A673 (cell line): ENCODE results near the gene ETFB. TPM values are rescaled to one million over a fixed set of nuclear protein-coding genes. Genes with fewer than 3 reads are reported as not detected.

Experiments used
- BruUV-seq: library from RNA; stranded (reverse); fragments of 400-500 nt; replicated peaks from 2 replicates; lab custom pipeline; 2021; lab: Mats Ljungman, UMichigan
- CTCF ChIA-PET: fragments of 300-600 bp; sonication (Branson Sonifier 250); formaldehyde crosslinking; loops from one replicate; lab custom pipeline; 2022; ENCODE audit warnings: antibody characterized with exemption; lab: Charles Lee
- POLR2A ChIA-PET: fragments of 300-600 bp; sonication (Branson Sonifier 250); formaldehyde crosslinking; loops from one replicate; lab custom pipeline; 2022; ENCODE audit warnings: antibody characterized with exemption; ENCODE audit not compliant: low non-redundant PET; lab: Charles Lee
- DNase-seq: peaks from one replicate; pipeline ENCODE4 v3.0.0-alpha.2; 2015; ENCODE audit warnings: low spot score
- H3K27ac ChIP-seq: fragments of 200-600 bp; sonication (generic); 2 replicates; pipeline ENCODE4 v1.5.1; 2016; ENCODE audit warnings: mixed run types, low read depth, mild to moderate bottlenecking, mixed read lengths, antibody characterized with exemption, low read length; ENCODE audit not compliant: poor library complexity, severe bottlenecking
- H3K27me3 ChIP-seq: fragments of 200-600 bp; sonication (generic); replicated peaks from 2 replicates; pipeline ENCODE4 v1.6.1; 2017; ENCODE audit warnings: mixed run types, low read depth, mild to moderate bottlenecking, mixed read lengths, antibody characterized with exemption, low read length; ENCODE audit not compliant: insufficient read depth, poor library complexity
- H3K36me3 ChIP-seq: fragments of 200-600 bp; sonication (generic); 2 replicates; pipeline ENCODE4 v1.6.1; 2016; ENCODE audit warnings: mixed run types, mild to moderate bottlenecking, mixed read lengths, antibody characterized with exemption, low read length; ENCODE audit not compliant: insufficient read depth, poor library complexity, severe bottlenecking
- H3K4me1 ChIP-seq: fragments of 200-600 bp; sonication (generic); 2 replicates; pipeline ENCODE4 v1.6.1; 2017; ENCODE audit warnings: mixed run types, mild to moderate bottlenecking, mixed read lengths, antibody characterized with exemption, low read length; ENCODE audit not compliant: insufficient read depth, poor library complexity, severe bottlenecking
- H3K4me3 ChIP-seq: fragments of 200-600 bp; sonication (generic); 2 replicates; pipeline ENCODE4 v1.5.1; 2016; ENCODE audit warnings: low read depth, mixed run types, mild to moderate bottlenecking, mixed read lengths, low read length; ENCODE audit not compliant: poor library complexity, severe bottlenecking
- H3K9me3 ChIP-seq: fragments of 200-600 bp; sonication (generic); 2 replicates; pipeline ENCODE4 v1.6.1; 2016; ENCODE audit warnings: mixed run types, low read depth, mild to moderate bottlenecking, mixed read lengths, antibody characterized with exemption, low read length; ENCODE audit not compliant: poor library complexity, severe bottlenecking
- EZH2 ChIP-seq: fragments of 200-600 bp; sonication (generic); IDR thresholded peaks from 2 replicates; pipeline ENCODE4 v1.6.1; 2017; ENCODE audit warnings: borderline replicate concordance, low read depth, mild to moderate bottlenecking, mixed read lengths, antibody characterized with exemption, low read length; ENCODE audit not compliant: poor library complexity, severe bottlenecking
- intact Hi-C: fragments of 100-400 bp; cut with micrococcal nuclease; formaldehyde crosslinking; loops from one replicate; pipeline ENCODE4 v1.10.0; 2022; ENCODE audit not compliant: unreplicated experiment
- total RNA-seq: library from RNA; stranded (reverse); gene quantifications from 2 replicates; pipeline ENCODE4 v1.2.3, GENCODE V29; 2021
- TF ChIP-seq, protein P1 (sequence below): fragments of 300-800, 200-600 bp; sonication (generic); conservative IDR thresholded peaks from 2 replicates; pipeline ENCODE4 v1.5.1; 2017; ENCODE audit warnings: low read depth, mild to moderate bottlenecking, antibody characterized with exemption, low read length, moderate library complexity, mixed read lengths

ETFB gene
- total RNA-seq, 1 experiment from 2014 or later: 52.6 TPM

DNA sequence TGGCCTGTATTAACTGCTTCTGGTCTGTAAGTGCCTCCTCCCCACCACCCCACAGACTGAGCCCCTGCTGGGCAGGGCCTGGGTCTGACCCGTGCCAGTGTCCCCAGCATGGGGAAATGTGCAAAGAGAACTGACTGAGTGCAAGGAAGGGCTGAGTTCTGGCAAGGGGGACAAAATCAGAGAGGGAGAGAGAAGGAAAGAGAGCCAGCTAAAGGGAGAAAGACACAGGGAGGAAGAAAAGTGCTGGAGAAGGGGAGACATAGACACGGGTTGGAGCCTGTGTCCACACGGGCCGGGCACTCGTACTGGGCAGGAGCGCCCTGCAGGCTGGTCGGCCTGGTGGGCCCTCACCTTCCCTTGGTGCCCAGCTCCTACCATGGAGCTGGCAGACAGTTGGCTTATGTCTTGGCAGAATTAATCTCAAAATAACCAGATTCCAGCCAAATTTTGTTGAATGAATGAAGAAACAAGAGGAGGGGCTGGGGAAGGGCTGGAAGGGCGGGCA lies 5.0 kb upstream of the ETFB start:
- peaks cover 6% of the 10 kb centered on the region for H3K4me1 ChIP-seq
- BruUV-seq: no TSS peak
- no peaks in the 10 kb centered on the region for H3K36me3 ChIP-seq
- TF ChIP-seq, protein P1, sequence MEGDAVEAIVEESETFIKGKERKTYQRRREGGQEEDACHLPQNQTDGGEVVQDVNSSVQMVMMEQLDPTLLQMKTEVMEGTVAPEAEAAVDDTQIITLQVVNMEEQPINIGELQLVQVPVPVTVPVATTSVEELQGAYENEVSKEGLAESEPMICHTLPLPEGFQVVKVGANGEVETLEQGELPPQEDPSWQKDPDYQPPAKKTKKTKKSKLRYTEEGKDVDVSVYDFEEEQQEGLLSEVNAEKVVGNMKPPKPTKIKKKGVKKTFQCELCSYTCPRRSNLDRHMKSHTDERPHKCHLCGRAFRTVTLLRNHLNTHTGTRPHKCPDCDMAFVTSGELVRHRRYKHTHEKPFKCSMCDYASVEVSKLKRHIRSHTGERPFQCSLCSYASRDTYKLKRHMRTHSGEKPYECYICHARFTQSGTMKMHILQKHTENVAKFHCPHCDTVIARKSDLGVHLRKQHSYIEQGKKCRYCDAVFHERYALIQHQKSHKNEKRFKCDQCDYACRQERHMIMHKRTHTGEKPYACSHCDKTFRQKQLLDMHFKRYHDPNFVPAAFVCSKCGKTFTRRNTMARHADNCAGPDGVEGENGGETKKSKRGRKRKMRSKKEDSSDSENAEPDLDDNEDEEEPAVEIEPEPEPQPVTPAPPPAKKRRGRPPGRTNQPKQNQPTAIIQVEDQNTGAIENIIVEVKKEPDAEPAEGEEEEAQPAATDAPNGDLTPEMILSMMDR: no peak
- TF ChIP-seq EZH2: no peak
- no peaks in the 10 kb centered on the region for H3K27me3 ChIP-seq
- ChIA-PET CTCF (no interaction called here), POLR2A (no interaction called here)
- intact Hi-C loops: no loop called here
- H3K27ac ChIP-seq: no peak overlapping the region
- no peak overlapping the region for H3K4me3 ChIP-seq
- H3K9me3 ChIP-seq: no peaks in the 10 kb centered on the region
- DNase-seq: no peak

DNA sequence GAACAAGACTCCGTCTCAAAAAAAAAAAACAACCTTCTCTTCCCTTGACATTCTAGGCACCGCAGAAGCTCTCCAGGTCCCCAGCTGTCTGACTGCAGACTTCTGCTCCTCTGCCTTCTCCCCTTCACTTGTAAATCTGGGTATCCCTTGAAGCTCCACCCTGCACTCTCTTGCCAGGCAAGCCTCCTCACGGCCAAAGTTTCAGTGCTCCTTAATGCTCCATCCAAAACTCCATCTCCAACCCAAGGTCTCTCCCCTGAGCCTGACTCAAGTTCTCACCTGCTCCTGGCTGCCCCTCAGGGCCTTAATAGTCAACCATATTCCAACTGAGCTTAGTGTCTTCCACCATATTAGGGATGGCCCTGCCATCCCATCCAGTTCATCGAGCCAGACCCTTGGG lies 4.0 kb upstream of the ETFB start:
- Histone ChIP-seq H3K27ac (no peak overlapping the region), H3K27me3 (no peaks in the 10 kb centered on the region), H3K4me1 (peaks cover 7% of the 10 kb centered on the region), H3K36me3 (no peaks in the 10 kb centered on the region), H3K4me3 (no peak overlapping the region), H3K9me3 (no peaks in the 10 kb centered on the region)
- POLR2A ChIA-PET: no interaction called here
- no peak for DNase-seq
- CTCF ChIA-PET: no interaction called here
- TF ChIP-seq EZH2: no peak
- TF ChIP-seq, protein P1: no peak
- intact Hi-C loops: no loop called here
- no TSS peak for BruUV-seq

DNA sequence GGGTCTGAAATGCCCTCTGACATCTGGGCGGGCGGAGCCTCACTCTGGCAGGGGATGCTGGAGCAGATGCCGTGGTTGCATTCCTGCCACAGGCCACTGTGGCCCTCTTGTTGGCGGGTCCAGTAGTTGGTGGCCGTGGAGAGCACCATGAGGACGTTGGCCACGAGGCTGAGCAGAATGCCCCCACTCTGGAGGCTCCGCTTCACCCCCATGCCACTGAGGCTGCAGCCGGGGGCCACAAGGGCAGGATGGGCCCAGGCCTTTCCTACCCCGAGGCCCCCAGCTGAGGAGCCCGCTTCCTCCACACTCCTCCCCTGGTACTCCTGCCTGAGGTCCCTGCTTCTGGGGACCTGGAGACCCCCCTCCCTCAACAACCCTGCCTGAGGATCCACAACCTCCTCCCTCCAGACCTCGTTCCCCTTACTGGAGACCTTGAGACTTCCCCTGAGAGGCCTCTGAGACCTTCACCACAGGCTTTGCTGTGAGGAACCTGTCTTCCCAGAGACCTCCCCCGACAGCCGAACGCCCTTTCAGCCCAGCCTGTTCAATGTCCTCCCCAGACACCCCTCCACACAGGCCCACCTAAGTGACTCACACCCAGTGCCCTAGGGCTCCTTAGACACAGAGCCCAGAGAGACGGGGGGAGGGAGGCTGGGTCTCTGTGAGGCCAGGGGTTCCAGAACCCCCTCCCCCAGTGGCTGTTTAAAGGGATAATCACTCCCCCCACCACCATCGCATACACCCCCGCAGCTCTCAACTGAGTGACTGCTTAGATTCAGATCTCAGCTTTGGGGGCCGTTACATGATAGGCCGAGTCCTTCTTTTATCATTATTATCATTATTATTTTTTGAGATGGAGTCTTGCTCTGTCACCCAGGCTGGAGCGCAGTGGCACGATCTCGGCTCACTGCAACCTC lies 2.4 kb upstream of the ETFB start, which contains the start of gene CLDND2:
Gene CLDND2, minus strand, starts transcription at position 638 of the 917 bp plus-strand sequence. Its CDS starts 426 bp downstream, at position 212.
- Histone ChIP-seq H3K4me3 (peak within 1 kb of the TSS; percentile 64), H3K36me3 (no peaks in the 10 kb centered on the region), H3K9me3 (no peaks in the 10 kb centered on the region), H3K4me1 (peaks cover 9% of the 10 kb centered on the region), H3K27ac (peak within 1 kb of the TSS; percentile 58), H3K27me3 (no peaks in the 10 kb centered on the region)
- POLR2A ChIA-PET: no interaction called here
- TF ChIP-seq, protein P1: no peak
- no peak for TF ChIP-seq EZH2
- BruUV-seq: no TSS peak
- intact Hi-C loops: no loop called here
- CTCF ChIA-PET: interaction anchor here (0.6 kb wide), 1 partner anchor 670 kb away, joined by 3 read pairs; no protein-coding TSS in a partner anchor
- DNase-seq: no peak
